Prostate gland (tissue), 2 donors: ENCODE data around the gene RNPEPL1.

Source experiments
- POLR2A ChIP-seq: fragments of 450-650 bp; IDR thresholded peaks from one replicate; pipeline ENCODE4 v1.6.1; 2016; ENCODE audit warnings: antibody characterized with exemption, mild to moderate bottlenecking
- POLR2AphosphoS5 ChIP-seq: sonication (generic); formaldehyde crosslinking; IDR thresholded peaks from one replicate; pipeline ENCODE4 v1.6.1; 2017; ENCODE audit warnings: antibody characterized with exemption
- TF ChIP-seq, protein P1 (sequence below), 4 experiments: fragments of 200-600 bp in 2 of 4; fragments of 450-650 bp in 2 of 4; sonication (generic) in 2 of 4; IDR thresholded peaks; 1 replicate in 3 of 4; 2 replicates in 1 of 4; pipeline ENCODE4 v1.5.1; 2016 to 2019; ENCODE audit warnings: antibody characterized with exemption in 4 of 4, mild to moderate bottlenecking in 2 of 4, moderate library complexity in 2 of 4

- TF ChIP-seq, protein P1, sequence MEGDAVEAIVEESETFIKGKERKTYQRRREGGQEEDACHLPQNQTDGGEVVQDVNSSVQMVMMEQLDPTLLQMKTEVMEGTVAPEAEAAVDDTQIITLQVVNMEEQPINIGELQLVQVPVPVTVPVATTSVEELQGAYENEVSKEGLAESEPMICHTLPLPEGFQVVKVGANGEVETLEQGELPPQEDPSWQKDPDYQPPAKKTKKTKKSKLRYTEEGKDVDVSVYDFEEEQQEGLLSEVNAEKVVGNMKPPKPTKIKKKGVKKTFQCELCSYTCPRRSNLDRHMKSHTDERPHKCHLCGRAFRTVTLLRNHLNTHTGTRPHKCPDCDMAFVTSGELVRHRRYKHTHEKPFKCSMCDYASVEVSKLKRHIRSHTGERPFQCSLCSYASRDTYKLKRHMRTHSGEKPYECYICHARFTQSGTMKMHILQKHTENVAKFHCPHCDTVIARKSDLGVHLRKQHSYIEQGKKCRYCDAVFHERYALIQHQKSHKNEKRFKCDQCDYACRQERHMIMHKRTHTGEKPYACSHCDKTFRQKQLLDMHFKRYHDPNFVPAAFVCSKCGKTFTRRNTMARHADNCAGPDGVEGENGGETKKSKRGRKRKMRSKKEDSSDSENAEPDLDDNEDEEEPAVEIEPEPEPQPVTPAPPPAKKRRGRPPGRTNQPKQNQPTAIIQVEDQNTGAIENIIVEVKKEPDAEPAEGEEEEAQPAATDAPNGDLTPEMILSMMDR (IDR thresholded peaks at IDR 0.05), result no peak
- TF ChIP-seq POLR2A (no peak), POLR2AphosphoS5 (no peak)
These were observed 52.0 kb downstream of the RNPEPL1 start for GRCh38 chr2:240620149-240620731.
